WTC11 (cell line): ENCODE data around the gene ARHGEF25. TPM values are rescaled to one million over a fixed set of nuclear protein-coding genes. Genes with fewer than 3 reads are reported as not detected.

Experiments
- ATAC-seq: fragments of 200-7000 bp; cut with Tn5 transposase; 2 replicates; pipeline ENCODE4 v1.10.0; 2021; ENCODE audit warnings: mild to moderate bottlenecking, moderate library complexity
- CTCF ChIA-PET: fragments of 300-600 bp; sonication (Branson Sonifier 250); formaldehyde crosslinking; loops from one replicate; lab custom pipeline; 2021; ENCODE audit warnings: antibody characterized with exemption; lab: Charles Lee
- POLR2A ChIA-PET: fragments of 350-600 bp; sonication (Branson Sonifier 250); formaldehyde crosslinking; loops from one replicate; lab custom pipeline; 2021; ENCODE audit warnings: antibody characterized with exemption; lab: Charles Lee
- DNase-seq: peaks from one replicate; pipeline ENCODE4 v3.0.0; 2021; ENCODE audit warnings: low spot score
- H3K27ac Mint-ChIP-seq: 2 replicates; pipeline ENCODE4 v1.8.0; 2021; ENCODE audit warnings: mixed read lengths
- H3K27me3 Mint-ChIP-seq: 2 replicates; pipeline ENCODE4 v1.8.0; 2021; ENCODE audit warnings: low read depth, mild to moderate bottlenecking, moderate library complexity, mixed read lengths
- H3K36me3 Mint-ChIP-seq: 2 replicates; pipeline ENCODE4 v1.8.0; 2021; ENCODE audit warnings: mixed read lengths
- H3K4me1 Mint-ChIP-seq: 2 replicates; pipeline ENCODE4 v1.8.0; 2022; ENCODE audit warnings: mixed read lengths
- H3K4me3 Mint-ChIP-seq: 2 replicates; pipeline ENCODE4 v1.8.0; 2021; ENCODE audit warnings: mild to moderate bottlenecking, moderate library complexity, mixed read lengths
- H3K9me3 Mint-ChIP-seq: 2 replicates; pipeline ENCODE4 v1.8.0; 2021; ENCODE audit warnings: mixed read lengths
- CREM ChIP-seq: sonication (generic); formaldehyde crosslinking; IDR thresholded peaks from 2 replicates; pipeline ENCODE4 v1.8.1; 2022; ENCODE audit warnings: mild to moderate bottlenecking, missing genetic modification reagents, moderate library complexity
- E2F1 ChIP-seq: sonication (generic); formaldehyde crosslinking; IDR thresholded peaks from 2 replicates; pipeline ENCODE4 v1.8.0; 2022; ENCODE audit warnings: mild to moderate bottlenecking, missing genetic modification reagents
- E2F4 ChIP-seq: sonication (generic); formaldehyde crosslinking; IDR thresholded peaks from 2 replicates; pipeline ENCODE4 v1.8.1; 2022; ENCODE audit warnings: low read depth, mild to moderate bottlenecking, moderate library complexity, missing genetic modification reagents, borderline replicate concordance
- ELF4 ChIP-seq: sonication (generic); formaldehyde crosslinking; IDR thresholded peaks from 2 replicates; pipeline ENCODE4 v1.8.1; 2022; ENCODE audit warnings: low read depth, mild to moderate bottlenecking, moderate library complexity, missing genetic modification reagents
- ESRRA ChIP-seq: sonication (generic); formaldehyde crosslinking; IDR thresholded peaks from 2 replicates; pipeline ENCODE4 v1.8.1; 2022; ENCODE audit warnings: mild to moderate bottlenecking, missing genetic modification reagents, borderline replicate concordance
- FOXK1 ChIP-seq: sonication (generic); formaldehyde crosslinking; IDR thresholded peaks from 2 replicates; pipeline ENCODE4 v1.8.0; 2022; ENCODE audit warnings: mild to moderate bottlenecking, moderate library complexity, missing genetic modification reagents
- GRHL2 ChIP-seq: fragments of 250-450 bp; sonication (Bioruptor Pico); IDR thresholded peaks from 2 replicates; pipeline ENCODE4 v1.8.0; 2022; ENCODE audit warnings: mild to moderate bottlenecking, moderate library complexity; ENCODE audit not compliant: insufficient replicate concordance, severe bottlenecking
- HMGA2 ChIP-seq: fragments of 250-450 bp; sonication (Bioruptor Pico); IDR thresholded peaks from 2 replicates; pipeline ENCODE4 v1.4.0; 2021; ENCODE audit warnings: mild to moderate bottlenecking, moderate library complexity
- IRF1 ChIP-seq: sonication (generic); formaldehyde crosslinking; IDR thresholded peaks from 2 replicates; pipeline ENCODE4 v1.8.0; 2023; ENCODE audit warnings: missing genetic modification reagents
- MYBL2 ChIP-seq: sonication (generic); formaldehyde crosslinking; IDR thresholded peaks from 2 replicates; pipeline ENCODE4 v1.8.1; 2023; ENCODE audit warnings: mild to moderate bottlenecking, moderate library complexity, missing genetic modification reagents
- NR1H2 ChIP-seq: sonication (generic); formaldehyde crosslinking; IDR thresholded peaks from 2 replicates; pipeline ENCODE4 v1.9.0; 2021; ENCODE audit warnings: mild to moderate bottlenecking, moderate library complexity, missing genetic modification reagents
- OVOL2 ChIP-seq: fragments of 250-450 bp; sonication (Bioruptor Pico); IDR thresholded peaks from 2 replicates; pipeline ENCODE4 v1.9.0; 2021; ENCODE audit warnings: mild to moderate bottlenecking, borderline replicate concordance
- PREB ChIP-seq: sonication (generic); formaldehyde crosslinking; IDR thresholded peaks from 2 replicates; pipeline ENCODE4 v1.8.1; 2022; ENCODE audit warnings: mild to moderate bottlenecking, missing genetic modification reagents, moderate library complexity, borderline replicate concordance
- PRRX2 ChIP-seq: fragments of 250-450 bp; sonication (Bioruptor Pico); IDR thresholded peaks from 2 replicates; pipeline ENCODE4 v1.8.0; 2021; ENCODE audit warnings: mild to moderate bottlenecking
- SMAD3 ChIP-seq: sonication (generic); formaldehyde crosslinking; IDR thresholded peaks from 2 replicates; pipeline ENCODE4 v1.8.0; 2022; ENCODE audit warnings: missing genetic modification reagents, mild to moderate bottlenecking, borderline replicate concordance
- SOX15 ChIP-seq: fragments of 250-450 bp; sonication (Bioruptor Pico); IDR thresholded peaks from 2 replicates; pipeline ENCODE4 v1.9.0; 2021; ENCODE audit warnings: mild to moderate bottlenecking
- STAT6 ChIP-seq: sonication (generic); formaldehyde crosslinking; conservative IDR thresholded peaks from 2 replicates; pipeline ENCODE4 v1.8.1; 2023; ENCODE audit warnings: mild to moderate bottlenecking, low read depth, missing genetic modification reagents, moderate library complexity
- TEAD4 ChIP-seq: sonication (generic); formaldehyde crosslinking; IDR thresholded peaks from 2 replicates; pipeline ENCODE4 v1.8.0; 2022; ENCODE audit warnings: mild to moderate bottlenecking, missing genetic modification reagents
- ZNF121 ChIP-seq: sonication (generic); formaldehyde crosslinking; IDR thresholded peaks from 2 replicates; pipeline ENCODE4 v1.8.0; 2023; ENCODE audit warnings: missing genetic modification reagents
- ZNF671 ChIP-seq: fragments of 250-450 bp; sonication (Bioruptor Pico); IDR thresholded peaks from 2 replicates; pipeline ENCODE4 v1.8.0; 2021; ENCODE audit warnings: mild to moderate bottlenecking
- total RNA-seq: library from RNA; stranded (reverse); gene quantifications from 3 replicates; pipeline ENCODE4 v1.2.3, GENCODE V29; 2021

Gene ARHGEF25
- total RNA-seq, 1 experiment from 2014 or later = 11.9 TPM

- no peak; the same call in none of the 2 replicates for ATAC-seq
- no peak for TF ChIP-seq NR1H2 (CRISPR knock-in tag)
- TF ChIP-seq ZNF121 = no peak
- no peak for TF ChIP-seq HMGA2 (CRISPR knock-in tag)
- no peak for TF ChIP-seq GRHL2 (CRISPR knock-in tag)
- no peak for TF ChIP-seq TEAD4 (CRISPR knock-in tag)
- TF ChIP-seq CREM (CRISPR knock-in tag) = no peak
- TF ChIP-seq PREB (CRISPR knock-in tag) = no peak
- no peak for TF ChIP-seq SOX15 (CRISPR knock-in tag)
- TF ChIP-seq ESRRA (CRISPR knock-in tag) = no peak
- TF ChIP-seq OVOL2 (CRISPR knock-in tag) = no peak
- TF ChIP-seq IRF1 = no peak
- TF ChIP-seq FOXK1 (CRISPR knock-in tag) = no peak
- no peak for TF ChIP-seq STAT6 (CRISPR knock-in tag)
- TF ChIP-seq MYBL2 (CRISPR knock-in tag) = no peak
- no peak for TF ChIP-seq PRRX2 (CRISPR knock-in tag)
- no peak for TF ChIP-seq E2F1 (CRISPR knock-in tag)
- no peak for TF ChIP-seq SMAD3 (CRISPR knock-in tag)
- no peak for TF ChIP-seq E2F4
- no peak for TF ChIP-seq ELF4 (CRISPR knock-in tag)
- no peak for TF ChIP-seq ZNF671 (CRISPR knock-in tag)
- H3K27me3 Mint-ChIP-seq = peaks cover 40% of the 10 kb centered on the region
- H3K9me3 Mint-ChIP-seq = no peaks in the 10 kb centered on the region
- peaks cover 45% of the 10 kb centered on the region for H3K4me1 Mint-ChIP-seq
- peaks cover 12% of the 10 kb centered on the region for H3K36me3 Mint-ChIP-seq
- H3K4me3 Mint-ChIP-seq = peak overlapping the region; percentile 87
- POLR2A ChIA-PET = interaction anchor here (2.0 kb wide), 1 partner anchor 10 kb away, joined by 11 read pairs; no protein-coding TSS in a partner anchor
- CTCF ChIA-PET = interaction anchor here (1.1 to 5.4 kb wide), 7 partner anchors 10 to 125 kb away, joined by 3 to 34 read pairs (median 12); partner anchors contain the start of gene B4GALNT1
- no peak for DNase-seq
- no peak overlapping the region for H3K27ac Mint-ChIP-seq
Observed at GRCh38 chr12:57609781-57610553, 1.3 kb upstream of the ARHGEF25 start.
